LNCAP (cell line): ENCODE results near the gene DRGX.

Source experiments
- TF ChIP-seq, protein P1 (sequence below): fragments of 450-650 bp; IDR thresholded peaks from 2 replicates; pipeline ENCODE4 v1.5.1; 2017; ENCODE audit warnings: mild to moderate bottlenecking

DRGX gene

DNA sequence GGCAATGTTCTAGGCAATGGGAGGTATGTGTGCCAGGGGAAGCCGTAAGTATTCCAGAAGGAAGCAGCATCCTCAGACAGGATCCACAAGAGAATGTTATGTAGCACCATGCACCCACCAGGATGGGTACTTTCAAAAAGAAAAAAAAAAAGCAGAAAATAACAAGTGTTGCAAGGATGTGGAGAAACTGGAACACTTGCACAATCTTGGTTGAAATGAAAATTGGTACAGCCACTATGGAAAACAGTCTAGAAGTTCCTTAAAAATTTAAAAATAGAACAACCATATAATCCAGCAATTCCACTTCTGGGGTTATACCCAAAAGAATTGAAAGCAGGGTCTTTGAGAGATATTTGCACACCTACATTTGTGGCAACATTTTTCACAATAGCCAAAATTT lies 76.7 kb downstream of the DRGX start:
- TF ChIP-seq, protein P1, sequence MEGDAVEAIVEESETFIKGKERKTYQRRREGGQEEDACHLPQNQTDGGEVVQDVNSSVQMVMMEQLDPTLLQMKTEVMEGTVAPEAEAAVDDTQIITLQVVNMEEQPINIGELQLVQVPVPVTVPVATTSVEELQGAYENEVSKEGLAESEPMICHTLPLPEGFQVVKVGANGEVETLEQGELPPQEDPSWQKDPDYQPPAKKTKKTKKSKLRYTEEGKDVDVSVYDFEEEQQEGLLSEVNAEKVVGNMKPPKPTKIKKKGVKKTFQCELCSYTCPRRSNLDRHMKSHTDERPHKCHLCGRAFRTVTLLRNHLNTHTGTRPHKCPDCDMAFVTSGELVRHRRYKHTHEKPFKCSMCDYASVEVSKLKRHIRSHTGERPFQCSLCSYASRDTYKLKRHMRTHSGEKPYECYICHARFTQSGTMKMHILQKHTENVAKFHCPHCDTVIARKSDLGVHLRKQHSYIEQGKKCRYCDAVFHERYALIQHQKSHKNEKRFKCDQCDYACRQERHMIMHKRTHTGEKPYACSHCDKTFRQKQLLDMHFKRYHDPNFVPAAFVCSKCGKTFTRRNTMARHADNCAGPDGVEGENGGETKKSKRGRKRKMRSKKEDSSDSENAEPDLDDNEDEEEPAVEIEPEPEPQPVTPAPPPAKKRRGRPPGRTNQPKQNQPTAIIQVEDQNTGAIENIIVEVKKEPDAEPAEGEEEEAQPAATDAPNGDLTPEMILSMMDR, result no peak

DNA sequence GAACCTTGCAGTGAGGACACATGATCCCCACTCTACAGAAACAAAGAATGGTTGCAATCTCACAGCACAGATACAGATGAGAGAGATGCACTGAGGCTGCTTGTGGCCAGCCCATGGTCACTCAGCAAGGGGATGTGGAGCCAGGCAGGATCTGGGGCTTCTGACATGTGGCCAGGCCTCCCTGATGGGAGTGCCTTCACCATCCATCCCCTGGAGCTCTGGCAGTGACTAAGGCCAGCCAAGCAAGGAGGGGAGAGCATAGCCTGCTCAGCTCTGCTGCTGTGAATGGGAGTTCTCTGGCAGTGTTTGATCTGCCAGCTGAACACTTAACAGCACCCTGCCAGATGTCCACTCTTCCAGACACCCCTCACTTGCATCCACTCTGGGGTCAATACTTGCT lies 77.1 kb downstream of the DRGX start:
- TF ChIP-seq, protein P1, result no peak

GRCh38 chr10:49318028-49318427 lies 77.9 kb downstream of the DRGX start:
- TF ChIP-seq, protein P1, result no peak

GRCh38 chr10:49314806-49315205 lies 81.1 kb downstream of the DRGX start:
- TF ChIP-seq, protein P1, result no peak
